Mucosa of rectum (tissue), 2 donors: ENCODE measurements around the gene GCH1.
"Not testable (repeated sequence)": the region's sequence is repeated elsewhere in the genome, so short reads cannot be mapped to it uniquely, and the experiment has no call there.

Experiments used
- H3K27ac ChIP-seq, 2 donors: one replicate each; pipeline ENCODE4 v1.7.0; 2013; ENCODE audit warnings: inconsistent platforms in 2 of 2, low read depth in 2 of 2, low read length in 2 of 2
- H3K27me3 ChIP-seq, 2 donors: one replicate each; pipeline ENCODE4 v1.7.0; 2013; ENCODE audit warnings: low read length in 2 of 2; ENCODE audit not compliant: control insufficient read depth in 2 of 2, insufficient read depth in 2 of 2
- H3K36me3 ChIP-seq, 2 donors: one replicate each; pipeline ENCODE4 v1.7.0; 2013; ENCODE audit warnings: low read length in 2 of 2; ENCODE audit not compliant: control insufficient read depth in 2 of 2, insufficient read depth in 2 of 2
- H3K4me1 ChIP-seq, 2 donors: one replicate each; pipeline ENCODE4 v1.7.0; 2013; ENCODE audit warnings: low read length in 2 of 2, mild to moderate bottlenecking in 1 of 2; ENCODE audit not compliant: control insufficient read depth in 2 of 2, insufficient read depth in 2 of 2
- H3K4me3 ChIP-seq, 2 donors: one replicate each; pipeline ENCODE4 v1.7.0; 2013; ENCODE audit warnings: low read length in 2 of 2
- H3K9ac ChIP-seq, 2 donors: one replicate each; pipeline ENCODE4 v1.7.0; 2013; ENCODE audit warnings: low read length in 2 of 2, low read depth in 1 of 2, mild to moderate bottlenecking in 1 of 2
- H3K9me3 ChIP-seq, 2 donors: one replicate each; pipeline ENCODE4 v1.7.0; 2013; ENCODE audit warnings: low read length in 2 of 2; ENCODE audit not compliant: control insufficient read depth in 2 of 2
- donor health status: healthy.
- donor health status: Normal muscosa, but diverticular disease.

GCH1 gene

DNA sequence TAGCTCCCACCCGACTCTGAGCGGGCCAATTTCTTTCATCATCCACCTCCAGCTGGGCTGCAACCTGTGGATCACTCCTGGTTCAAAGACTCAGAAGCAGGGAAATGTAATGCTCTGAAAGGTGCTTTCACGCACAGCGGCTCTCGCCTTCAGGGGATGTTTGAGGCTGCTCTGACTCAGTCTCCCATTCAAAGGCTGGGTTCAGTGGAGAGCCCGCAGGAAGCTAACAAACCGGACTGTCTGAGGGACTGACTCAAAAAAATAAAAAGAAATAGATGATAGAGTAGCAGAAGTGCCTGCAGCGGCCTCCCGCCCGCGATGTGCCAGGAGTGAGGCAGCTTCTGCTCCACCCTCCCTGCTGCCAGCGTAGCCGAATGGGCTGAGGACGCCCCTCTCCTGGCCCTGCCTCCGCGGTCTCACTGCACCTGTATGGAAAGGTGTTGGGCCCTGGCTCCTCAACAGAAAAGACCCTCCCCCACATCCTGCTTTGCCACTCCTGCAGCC, 98.0 kb downstream of the GCH1 start:
- H3K4me3 ChIP-seq = no peak overlapping the region
- no peaks in the 10 kb centered on the region for H3K27me3 ChIP-seq

GRCh38 chr14:54803926-54804537, 98.6 kb downstream of the GCH1 start:
- Histone ChIP-seq H3K27me3 (no peaks in the 10 kb centered on the region), H3K4me1 (peaks cover 0 to 2% of the 10 kb centered on the region in 2 donors), H3K36me3 (no peaks in the 10 kb centered on the region), H3K9me3 (no peaks in the 10 kb centered on the region), H3K27ac (no peak overlapping the region), H3K4me3 (no peak overlapping the region), H3K9ac (no peak overlapping the region)

More for the DNA sequence above, 98.0 kb downstream of the GCH1 start:
- Histone ChIP-seq H3K9me3 (no peaks in the 10 kb centered on the region), H3K4me1 (peaks cover 0 to 2% of the 10 kb centered on the region in 2 donors), H3K27ac (no peak overlapping the region), H3K36me3 (no peaks in the 10 kb centered on the region), H3K9ac (no peak overlapping the region)

DNA sequence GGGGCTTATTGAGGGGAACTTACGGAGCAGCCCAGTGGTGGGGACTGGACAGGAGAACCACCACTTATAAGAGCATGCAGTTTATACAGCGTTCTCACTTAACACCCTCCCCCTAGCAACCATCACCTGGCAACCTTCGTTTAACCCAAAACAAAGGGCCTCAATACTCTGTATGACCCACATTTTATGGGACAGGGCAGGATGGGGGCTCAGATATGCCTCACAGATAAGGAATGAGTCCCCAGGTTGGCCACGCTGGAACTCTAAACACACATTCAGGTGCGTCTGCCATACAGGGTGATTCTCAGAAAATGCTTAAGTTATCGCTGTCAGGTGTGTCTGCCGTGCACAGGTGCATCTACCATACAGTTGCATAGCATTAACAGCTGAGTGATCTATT, 99.2 kb downstream of the GCH1 start:
- no peaks in the 10 kb centered on the region for H3K27me3 ChIP-seq
- H3K9me3 ChIP-seq = no peaks in the 10 kb centered on the region
- no peak overlapping the region for H3K9ac ChIP-seq
- H3K4me1 ChIP-seq = peaks cover 0 to 2% of the 10 kb centered on the region in 2 donors
- H3K27ac ChIP-seq = no peak overlapping the region
- H3K36me3 ChIP-seq = no peaks in the 10 kb centered on the region
- H3K4me3 ChIP-seq = no peak overlapping the region

GRCh38 chr14:54801482-54801881, 101.1 kb downstream of the GCH1 start:
- not testable (repeated sequence) for H3K9ac ChIP-seq, H3K9me3 ChIP-seq, H3K27ac ChIP-seq, H3K4me1 ChIP-seq, H3K36me3 ChIP-seq, H3K27me3 ChIP-seq, H3K4me3 ChIP-seq

DNA sequence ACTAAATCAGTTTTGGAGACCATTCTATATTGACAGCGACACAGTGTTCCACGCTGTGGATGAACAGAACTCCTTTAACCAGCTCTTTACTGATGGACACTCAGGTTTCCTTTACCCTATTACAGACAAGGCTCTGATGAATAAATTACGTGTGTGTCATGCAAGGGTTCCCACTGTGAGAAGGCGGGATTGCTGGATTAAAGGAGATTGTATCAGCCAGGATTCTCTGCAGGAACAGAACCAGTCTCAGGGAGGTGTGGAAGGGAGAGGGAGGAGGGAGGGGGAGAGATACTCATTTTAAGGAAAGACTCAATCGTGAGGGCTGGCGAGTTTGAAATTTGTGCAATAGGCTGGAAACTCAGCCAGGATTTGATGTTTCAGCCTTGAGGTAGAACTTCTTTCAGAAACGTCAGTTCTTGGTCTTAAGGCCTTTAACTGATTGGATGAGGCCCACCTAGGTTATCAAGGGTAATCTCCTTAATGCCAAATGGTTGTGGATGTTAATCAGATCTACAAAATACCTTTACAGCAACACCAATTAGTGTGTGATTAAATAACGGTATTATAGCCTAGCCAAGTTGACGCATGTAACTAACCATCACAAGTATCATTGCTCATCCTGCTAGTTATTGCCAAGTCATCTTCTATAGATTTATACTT, 104.0 kb downstream of the GCH1 start:
- H3K9me3 ChIP-seq = no peaks in the 10 kb centered on the region
- no peaks in the 10 kb centered on the region for H3K36me3 ChIP-seq
- no peak overlapping the region for H3K9ac ChIP-seq
- H3K27ac ChIP-seq = no peak overlapping the region
- no peak overlapping the region for H3K4me3 ChIP-seq
- peaks cover 0 to 3% of the 10 kb centered on the region in 2 donors for H3K27me3 ChIP-seq
- H3K4me1 ChIP-seq = no peaks in the 10 kb centered on the region

GRCh38 chr14:54797986-54798385, 104.6 kb downstream of the GCH1 start:
- H3K9ac ChIP-seq = no peak overlapping the region
- H3K27me3 ChIP-seq = peaks cover 0 to 3% of the 10 kb centered on the region in 2 donors
- H3K4me1 ChIP-seq = no peaks in the 10 kb centered on the region
- H3K36me3 ChIP-seq = no peaks in the 10 kb centered on the region
- no peaks in the 10 kb centered on the region for H3K9me3 ChIP-seq
- H3K4me3 ChIP-seq = no peak overlapping the region
- H3K27ac ChIP-seq = no peak overlapping the region

- H3K4me1 ChIP-seq = no peaks in the 10 kb centered on the region
- no peak overlapping the region for H3K27ac ChIP-seq
- no peaks in the 10 kb centered on the region for H3K9me3 ChIP-seq
- H3K27me3 ChIP-seq = peaks cover 0 to 3% of the 10 kb centered on the region in 2 donors
- no peaks in the 10 kb centered on the region for H3K36me3 ChIP-seq
- H3K4me3 ChIP-seq = no peak overlapping the region
- no peak overlapping the region for H3K9ac ChIP-seq
These were observed 105.1 kb downstream of the GCH1 start for GRCh38 chr14:54797556-54797955.

GRCh38 chr14:54796961-54797360, 105.7 kb downstream of the GCH1 start:
- no peak overlapping the region for H3K4me3 ChIP-seq
- H3K27me3 ChIP-seq = peaks cover 0 to 3% of the 10 kb centered on the region in 2 donors
- H3K9ac ChIP-seq = no peak overlapping the region
- no peaks in the 10 kb centered on the region for H3K36me3 ChIP-seq
- no peaks in the 10 kb centered on the region for H3K4me1 ChIP-seq
- H3K9me3 ChIP-seq = no peaks in the 10 kb centered on the region
- no peak overlapping the region for H3K27ac ChIP-seq

DNA sequence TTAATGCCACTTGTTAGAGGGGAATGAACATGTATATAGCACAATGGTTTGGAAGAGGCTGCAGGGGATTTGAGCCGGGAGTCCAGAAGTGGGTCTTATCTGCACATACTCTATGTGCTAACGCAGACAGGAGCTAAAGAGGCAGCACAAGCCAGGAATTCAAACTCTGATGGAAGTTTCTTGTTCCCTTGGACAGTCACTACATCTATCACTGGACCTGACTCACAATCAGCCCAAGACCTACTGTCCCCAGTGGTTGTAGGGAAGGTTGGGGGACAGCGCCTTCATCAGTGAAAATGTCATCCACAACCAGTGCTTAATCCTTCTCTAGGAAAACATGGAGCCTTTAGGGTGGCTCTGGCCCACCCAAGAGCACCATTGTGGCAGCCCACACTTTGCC, 107.8 kb downstream of the GCH1 start:
- H3K27ac ChIP-seq = no peak overlapping the region
- no peaks in the 10 kb centered on the region for H3K4me1 ChIP-seq
- no peak overlapping the region for H3K9ac ChIP-seq
- H3K4me3 ChIP-seq = no peak overlapping the region
- peaks cover 0 to 6% of the 10 kb centered on the region in 2 donors for H3K36me3 ChIP-seq
- H3K9me3 ChIP-seq = no peaks in the 10 kb centered on the region
- H3K27me3 ChIP-seq = peaks cover 0 to 3% of the 10 kb centered on the region in 2 donors

DNA sequence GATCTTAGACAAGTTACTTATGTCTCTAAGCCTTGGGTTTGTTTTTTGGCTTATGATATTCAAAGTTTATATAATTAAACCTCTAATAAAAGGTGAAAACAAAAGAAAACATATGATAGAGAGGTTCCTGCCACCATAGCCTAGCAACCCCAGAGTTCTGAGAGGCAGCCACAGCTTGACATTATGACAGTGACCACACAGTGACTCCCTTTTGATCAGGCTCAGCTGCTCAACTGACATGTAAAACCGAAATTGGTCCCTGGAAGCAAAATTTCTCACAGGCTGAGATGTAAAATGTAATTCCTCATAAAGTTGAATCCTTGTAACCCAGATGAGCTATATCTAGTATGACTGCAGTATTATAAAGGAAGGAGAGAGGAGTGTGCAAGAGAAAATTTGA, 108.5 kb downstream of the GCH1 start:
- H3K9ac ChIP-seq = no peak overlapping the region
- no peak overlapping the region for H3K27ac ChIP-seq
- H3K36me3 ChIP-seq = peaks cover 0 to 7% of the 10 kb centered on the region in 2 donors
- H3K4me1 ChIP-seq = no peaks in the 10 kb centered on the region
- no peak overlapping the region for H3K4me3 ChIP-seq
- no peaks in the 10 kb centered on the region for H3K9me3 ChIP-seq
- H3K27me3 ChIP-seq = peaks cover 0 to 3% of the 10 kb centered on the region in 2 donors
